IPS DF 6.9 (cell line): ENCODE data around the gene ATP2C2.
A peak's percentile ranks its signal among the peaks of the same experiment; 100 is the strongest.

ENCODE experiments used
- DNase-seq: peaks from one replicate; pipeline ENCODE4 v3.0.0-alpha.2; 2013; ENCODE audit warnings: low read depth, low spot score
- H3K27ac ChIP-seq: one replicate; pipeline ENCODE4 v1.5.1; 2013; ENCODE audit warnings: low read length, control low read depth
- H3K27me3 ChIP-seq: 2 replicates; pipeline ENCODE4 v1.6.1; 2013; ENCODE audit warnings: mild to moderate bottlenecking, low read length; ENCODE audit not compliant: control insufficient read depth, insufficient read depth
- H3K36me3 ChIP-seq: 2 replicates; pipeline ENCODE4 v1.6.1; 2013; ENCODE audit warnings: low read length; ENCODE audit not compliant: control insufficient read depth, insufficient read depth
- H3K4me1 ChIP-seq: 2 replicates; pipeline ENCODE4 v1.6.1; 2013; ENCODE audit warnings: low read length; ENCODE audit not compliant: control insufficient read depth, insufficient read depth
- H3K4me3 ChIP-seq: 2 replicates; pipeline ENCODE4 v1.5.1; 2013; ENCODE audit warnings: mild to moderate bottlenecking, low read length
- H3K9me3 ChIP-seq: 2 replicates; pipeline ENCODE4 v1.6.1; 2013; ENCODE audit warnings: low read length, inconsistent platforms; ENCODE audit not compliant: control insufficient read depth, insufficient read depth
- WGBS: extraction: QIAGEN DNeasy Blood & Tissue Kit; methylation state at CpG from one replicate; pipeline ENCODE4 v1.1.7; 2013; ENCODE audit warnings: mixed read lengths, missing lambda C conversion rate; ENCODE audit not compliant: insufficient read length, insufficient coverage; 5-methylcytosine and 5-hydroxymethylcytosine counted together

Gene ATP2C2

DNA sequence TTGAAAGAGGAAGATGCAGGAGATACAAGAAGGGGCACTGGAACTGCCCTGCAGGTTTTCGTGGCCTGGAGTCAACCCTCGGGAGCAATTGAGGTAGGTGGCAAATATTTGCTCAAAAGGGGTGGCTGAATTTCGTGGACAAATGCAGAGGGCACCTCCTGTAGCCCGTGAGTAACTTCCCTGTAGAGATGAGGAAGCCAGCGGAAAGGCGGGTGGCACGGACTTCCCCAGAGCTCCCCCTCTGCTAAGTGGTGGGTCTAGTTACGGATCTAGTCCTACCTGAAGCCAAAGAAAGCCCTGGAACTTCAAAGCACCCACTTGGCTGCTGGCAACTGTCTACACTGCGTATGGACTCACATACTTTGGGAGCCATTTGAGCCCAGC lies 1.0 kb upstream of the ATP2C2 start:
- Histone ChIP-seq H3K9me3 (no peaks in the 10 kb centered on the region), H3K4me3 (no peak overlapping the region), H3K27ac (no peak overlapping the region), H3K36me3 (no peaks in the 10 kb centered on the region), H3K4me1 (peaks cover 2% of the 10 kb centered on the region), H3K27me3 (no peaks in the 10 kb centered on the region; the same call in 1 of the 2 replicates)
- DNase-seq = no peak
- WGBS = no CpG with 5 or more reads among the region's 9 CpGs

DNA sequence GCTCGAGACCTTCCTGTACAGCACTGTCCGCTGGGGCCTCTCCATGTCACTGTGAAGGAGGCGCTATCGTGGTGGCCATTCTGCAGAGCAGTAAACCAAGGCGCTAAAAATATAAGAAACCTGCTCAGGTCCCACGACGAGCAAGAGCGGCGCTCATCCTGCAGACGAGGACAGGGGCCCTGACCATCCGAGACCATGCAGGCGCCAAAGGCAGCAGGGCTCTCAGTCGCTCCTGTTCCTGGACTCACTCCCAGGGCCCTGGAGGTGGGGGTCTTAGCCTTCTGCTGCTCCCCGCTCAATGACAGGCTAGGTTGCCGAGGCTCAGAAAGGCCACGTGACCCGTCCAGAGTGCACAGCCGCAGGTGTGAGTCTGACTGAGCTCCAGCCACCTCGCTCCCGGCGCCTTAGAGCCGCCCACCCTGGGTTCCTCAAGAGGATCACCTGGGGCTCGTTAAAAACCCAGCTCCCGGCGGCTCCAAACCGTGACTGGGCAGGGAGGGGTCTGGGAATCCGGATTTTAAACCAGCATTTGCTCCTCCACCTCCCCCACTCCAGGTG lies 509 bp upstream of the ATP2C2 start:
- Histone ChIP-seq H3K27ac (no peak overlapping the region), H3K4me1 (peaks cover 2% of the 10 kb centered on the region), H3K9me3 (no peaks in the 10 kb centered on the region), H3K36me3 (no peaks in the 10 kb centered on the region), H3K27me3 (no peaks in the 10 kb centered on the region; the same call in 1 of the 2 replicates), H3K4me3 (peak overlapping the region; percentile 23; the same call in 1 of the 2 replicates)
- no peak for DNase-seq
- WGBS = no CpG with 5 or more reads among the region's 27 CpGs

- no peak overlapping the region for H3K27ac ChIP-seq
Measured at GRCh38 chr16:84369105-84369504, 767 bp downstream of the ATP2C2 start.

GRCh38 chr16:84369938-84370627 lies 1.7 kb downstream of the ATP2C2 start:
- H3K9me3 ChIP-seq = no peaks in the 10 kb centered on the region
- H3K27me3 ChIP-seq = no peaks in the 10 kb centered on the region; the same call in 1 of the 2 replicates
- H3K27ac ChIP-seq = no peak overlapping the region
- no peak for DNase-seq
- WGBS = no CpG with 5 or more reads among the region's 11 CpGs
- no peak overlapping the region for H3K4me3 ChIP-seq
- no peaks in the 10 kb centered on the region for H3K36me3 ChIP-seq
- H3K4me1 ChIP-seq = peaks cover 2% of the 10 kb centered on the region

More at GRCh38 chr16:84369105-84369504, 767 bp downstream of the ATP2C2 start:
- Histone ChIP-seq H3K9me3 (no peaks in the 10 kb centered on the region), H3K4me1 (peaks cover 2% of the 10 kb centered on the region), H3K36me3 (no peaks in the 10 kb centered on the region), H3K27me3 (no peaks in the 10 kb centered on the region; the same call in 1 of the 2 replicates), H3K4me3 (no peak overlapping the region)
- WGBS = no CpG with 5 or more reads among the region's 7 CpGs
- no peak for DNase-seq

DNA sequence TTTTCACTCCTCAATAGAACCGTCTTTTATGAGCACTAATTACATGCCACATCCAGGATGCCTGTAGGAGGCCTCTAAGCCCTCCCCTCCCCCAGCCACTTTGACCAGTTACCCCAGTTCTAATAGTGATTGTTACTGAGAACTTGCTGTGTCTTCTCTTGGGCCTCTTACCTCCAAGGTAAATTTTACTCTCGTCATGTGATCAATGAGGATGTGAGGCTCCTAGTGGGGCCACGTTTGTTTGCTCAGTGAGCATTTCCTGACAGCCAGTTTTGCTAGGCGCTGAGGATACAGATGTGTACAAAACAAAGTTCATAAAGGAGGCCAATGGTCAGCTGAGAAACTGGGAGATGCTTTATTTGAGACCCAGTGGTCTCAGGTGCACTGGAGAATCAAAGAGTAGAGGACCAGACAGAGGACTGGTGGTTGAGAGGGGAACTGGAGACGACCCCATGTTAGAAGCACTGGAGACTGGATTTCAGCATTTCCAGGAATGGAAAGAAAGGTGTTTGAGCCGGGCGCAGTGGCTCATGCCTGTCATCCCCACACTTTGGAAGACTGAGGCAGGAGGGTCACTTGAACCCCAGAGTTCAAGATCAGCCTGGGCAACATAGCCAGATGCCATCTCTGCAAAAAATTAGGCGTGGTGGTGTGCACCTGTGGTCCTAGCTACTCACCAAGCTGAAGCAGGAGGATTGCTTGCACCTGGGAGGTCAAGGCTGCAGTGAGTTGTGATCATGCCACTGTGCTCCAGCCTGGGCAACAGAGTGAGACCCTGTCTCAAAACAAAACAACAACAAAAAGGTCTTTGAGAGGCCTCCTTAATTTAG lies 2.6 kb downstream of the ATP2C2 start:
- Histone ChIP-seq H3K36me3 (no peaks in the 10 kb centered on the region), H3K9me3 (no peaks in the 10 kb centered on the region), H3K4me1 (peaks cover 2% of the 10 kb centered on the region), H3K4me3 (no peak overlapping the region), H3K27ac (no peak overlapping the region), H3K27me3 (no peaks in the 10 kb centered on the region; the same call in 1 of the 2 replicates)
- DNase-seq = no peak
- no CpG with 5 or more reads among the region's 8 CpGs for WGBS

- H3K27me3 ChIP-seq = no peaks in the 10 kb centered on the region; the same call in 1 of the 2 replicates
- H3K9me3 ChIP-seq = no peaks in the 10 kb centered on the region
- H3K36me3 ChIP-seq = no peaks in the 10 kb centered on the region
- no peak overlapping the region for H3K4me3 ChIP-seq
- no peak for DNase-seq
- H3K4me1 ChIP-seq = peaks cover 2% of the 10 kb centered on the region
- WGBS = no CpG with 5 or more reads among the region's 4 CpGs
- H3K27ac ChIP-seq = no peak overlapping the region
Measured at GRCh38 chr16:84371553-84371865, 3.2 kb downstream of the ATP2C2 start.

DNA sequence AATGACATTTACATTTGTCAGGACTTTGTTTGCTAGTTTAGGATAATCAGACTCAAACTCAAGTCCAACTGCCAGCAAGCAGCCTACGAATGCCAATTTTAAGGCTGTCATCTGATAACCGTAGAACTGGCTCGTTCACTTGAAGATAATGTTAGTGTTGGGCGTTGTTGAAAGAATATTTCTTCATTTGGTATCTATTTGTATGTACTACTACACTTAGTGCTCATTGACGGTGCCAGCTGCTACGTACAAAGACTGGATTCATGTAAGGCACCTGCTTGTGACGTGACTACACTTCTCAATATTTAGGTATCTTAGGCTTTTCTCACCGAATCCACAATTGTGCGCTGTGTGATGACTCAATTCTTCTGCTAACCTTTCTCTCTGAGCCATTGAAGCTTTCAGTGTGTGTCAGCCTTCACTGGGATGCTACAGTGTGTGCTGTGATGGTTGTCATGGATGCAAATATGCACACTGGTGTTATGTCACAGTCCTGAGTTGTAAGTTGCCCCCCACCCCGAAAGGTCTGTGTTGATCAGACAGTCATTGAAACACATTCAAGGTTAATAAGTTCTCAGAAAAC lies 5.7 kb downstream of the ATP2C2 start:
- H3K36me3 ChIP-seq = no peaks in the 10 kb centered on the region
- peaks cover 2% of the 10 kb centered on the region for H3K4me1 ChIP-seq
- H3K4me3 ChIP-seq = no peak overlapping the region
- DNase-seq = no peak
- no CpG with 5 or more reads among the region's 10 CpGs for WGBS
- no peaks in the 10 kb centered on the region for H3K27me3 ChIP-seq
- no peak overlapping the region for H3K27ac ChIP-seq
- H3K9me3 ChIP-seq = no peaks in the 10 kb centered on the region

DNA sequence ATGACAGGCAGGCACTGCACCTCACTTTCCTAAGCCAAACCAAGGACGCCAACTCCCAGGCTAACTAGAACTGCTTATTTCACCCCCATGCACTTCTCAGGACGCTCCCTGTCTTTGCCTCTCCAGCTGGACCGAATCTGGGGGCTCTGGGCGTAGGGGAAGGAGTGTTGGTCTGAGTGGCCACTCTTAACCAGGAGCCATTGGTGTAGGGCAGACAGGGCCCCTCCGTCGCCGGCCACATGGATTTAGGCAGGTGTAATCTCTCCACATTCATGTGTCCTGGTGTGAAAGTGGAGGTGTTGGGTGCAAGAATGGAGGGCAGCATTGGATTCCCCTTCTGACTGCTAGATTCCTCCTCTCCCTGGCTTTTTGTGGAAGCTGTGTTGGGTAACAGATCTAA lies 9.8 kb downstream of the ATP2C2 start:
- no CpG with 5 or more reads among the region's 7 CpGs for WGBS
- Histone ChIP-seq H3K4me1 (peaks cover 3% of the 10 kb centered on the region; the same call in 1 of the 2 replicates), H3K27me3 (no peaks in the 10 kb centered on the region)

DNA sequence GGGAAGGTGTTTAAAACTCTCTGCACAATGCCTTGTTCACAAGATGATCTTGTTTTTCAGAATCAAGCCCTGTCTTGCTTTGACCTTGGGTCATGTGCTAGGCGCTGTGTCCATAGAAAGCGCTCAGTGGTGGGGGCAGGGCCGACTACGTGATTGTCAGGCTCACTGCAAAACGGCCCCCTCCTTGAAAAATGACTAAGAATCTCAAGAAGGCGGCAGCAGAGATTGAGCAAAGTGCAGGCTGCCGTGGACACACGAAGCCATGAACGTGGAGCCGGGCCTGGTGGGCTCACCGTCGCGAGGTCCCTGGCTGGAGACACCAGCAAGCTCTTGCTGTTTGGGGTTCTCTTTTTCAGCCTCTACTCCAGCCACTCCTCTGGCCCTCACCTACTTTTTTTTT lies 10.2 kb downstream of the ATP2C2 start:
- no peak for DNase-seq
- Histone ChIP-seq H3K27me3 (no peaks in the 10 kb centered on the region), H3K27ac (no peak overlapping the region), H3K4me1 (peaks cover 3% of the 10 kb centered on the region; the same call in 1 of the 2 replicates), H3K36me3 (no peaks in the 10 kb centered on the region), H3K4me3 (no peak overlapping the region), H3K9me3 (no peaks in the 10 kb centered on the region)
- WGBS = no CpG with 5 or more reads among the region's 13 CpGs

More for the DNA sequence above, 9.8 kb downstream of the ATP2C2 start:
- no peaks in the 10 kb centered on the region for H3K36me3 ChIP-seq
- DNase-seq = no peak
- H3K4me3 ChIP-seq = no peak overlapping the region
- no peaks in the 10 kb centered on the region for H3K9me3 ChIP-seq
- H3K27ac ChIP-seq = no peak overlapping the region

- DNase-seq = no peak
- H3K36me3 ChIP-seq = no peaks in the 10 kb centered on the region
- H3K4me3 ChIP-seq = no peak overlapping the region
- peaks cover 3% of the 10 kb centered on the region; the same call in 1 of the 2 replicates for H3K4me1 ChIP-seq
- no peaks in the 10 kb centered on the region for H3K9me3 ChIP-seq
- WGBS = no CpG with 5 or more reads among the region's 11 CpGs
- no peaks in the 10 kb centered on the region for H3K27me3 ChIP-seq
- H3K27ac ChIP-seq = no peak overlapping the region
Measured at GRCh38 chr16:84379008-84379708, 10.8 kb downstream of the ATP2C2 start.
